GM12864 (cell line): ENCODE data around the gene ABCA3.

Source experiments
- DNase-seq: peaks from one replicate; pipeline ENCODE4 v3.0.0-alpha.2; 2011; ENCODE audit warnings: low read depth
- H3K4me3 ChIP-seq: 2 replicates; pipeline ENCODE4 v1.5.1; 2011; ENCODE audit warnings: mild to moderate bottlenecking, low read depth, low read length, control low read depth
- CTCF ChIP-seq: IDR thresholded peaks from 2 replicates; pipeline ENCODE4 v1.5.1; 2011; ENCODE audit warnings: low read depth, mild to moderate bottlenecking, moderate library complexity, low read length, control low read depth, inconsistent platforms; ENCODE audit errors: missing control alignments

The ABCA3 gene

GRCh38 chr16:2335286-2335895, 5.1 kb downstream of the ABCA3 start:
- no peak for DNase-seq
- TF ChIP-seq CTCF, result no peak
- H3K4me3 ChIP-seq, result no peak overlapping the region

GRCh38 chr16:2333772-2334379, 6.7 kb downstream of the ABCA3 start:
- no peak for TF ChIP-seq CTCF
- DNase-seq, result no peak
- H3K4me3 ChIP-seq, result no peak overlapping the region

- no peak for TF ChIP-seq CTCF
- no peak overlapping the region for H3K4me3 ChIP-seq
- DNase-seq, result no peak
These were observed 7.3 kb downstream of the ABCA3 start for GRCh38 chr16:2333231-2333630.

GRCh38 chr16:2331931-2332267, 8.6 kb downstream of the ABCA3 start:
- TF ChIP-seq CTCF, result no peak
- no peak overlapping the region for H3K4me3 ChIP-seq
- no peak for DNase-seq

GRCh38 chr16:2331199-2331930, 9.2 kb downstream of the ABCA3 start:
- no peak for DNase-seq
- no peak for TF ChIP-seq CTCF
- no peak overlapping the region for H3K4me3 ChIP-seq

- DNase-seq, result no peak
- no peak overlapping the region for H3K4me3 ChIP-seq
- TF ChIP-seq CTCF, result no peak
These were observed 11.0 kb downstream of the ABCA3 start for GRCh38 chr16:2329532-2329931.
